HG03354 (cell line): Measurements from ENCODE around the gene MAD1L1.
"Not testable (repeated sequence)": the region's sequence is repeated elsewhere in the genome, so short reads cannot be mapped to it uniquely, and the experiment has no call there.

Source experiments
- ATAC-seq: cut with Tn5 transposase; IDR thresholded peaks from one replicate; pipeline ENCODE4 v1.9.1; 2021; ENCODE audit warnings: mild to moderate bottlenecking; ENCODE audit not compliant: unreplicated experiment, poor library complexity, severe bottlenecking

Gene MAD1L1

GRCh38 chr7:1934017-1934416 lies 298.7 kb downstream of the MAD1L1 start:
- no peak for ATAC-seq

- no peak for ATAC-seq
Measured at GRCh38 chr7:1933066-1933750, 299.5 kb downstream of the MAD1L1 start.

GRCh38 chr7:1931951-1932270 lies 300.8 kb downstream of the MAD1L1 start:
- ATAC-seq, result no peak

GRCh38 chr7:1931256-1931950 lies 301.3 kb downstream of the MAD1L1 start:
- no peak for ATAC-seq

GRCh38 chr7:1930381-1931065 lies 302.2 kb downstream of the MAD1L1 start:
- ATAC-seq, result no peak

GRCh38 chr7:1929349-1929925 lies 303.3 kb downstream of the MAD1L1 start:
- ATAC-seq, result not testable (repeated sequence)

GRCh38 chr7:1928645-1929348 lies 303.9 kb downstream of the MAD1L1 start:
- ATAC-seq, result no peak

- ATAC-seq, result no peak
Measured at GRCh38 chr7:1927937-1928644, 304.7 kb downstream of the MAD1L1 start.

GRCh38 chr7:1926908-1927306 lies 305.8 kb downstream of the MAD1L1 start:
- ATAC-seq, result peak; percentile 64

GRCh38 chr7:1925973-1926907 lies 306.5 kb downstream of the MAD1L1 start:
- ATAC-seq, result no peak

GRCh38 chr7:1925349-1925748 lies 307.4 kb downstream of the MAD1L1 start:
- no peak for ATAC-seq

GRCh38 chr7:1924258-1924817 lies 308.4 kb downstream of the MAD1L1 start:
- no peak for ATAC-seq

GRCh38 chr7:1923409-1924257 lies 309.1 kb downstream of the MAD1L1 start:
- ATAC-seq, result no peak

GRCh38 chr7:1922870-1923236 lies 309.9 kb downstream of the MAD1L1 start:
- no peak for ATAC-seq

GRCh38 chr7:1922071-1922869 lies 310.5 kb downstream of the MAD1L1 start:
- no peak for ATAC-seq

GRCh38 chr7:1920881-1921280 lies 311.9 kb downstream of the MAD1L1 start:
- ATAC-seq, result no peak

GRCh38 chr7:1920266-1920681 lies 312.5 kb downstream of the MAD1L1 start:
- no peak for ATAC-seq
